ENCODE data around the gene INSRR.

DNA sequence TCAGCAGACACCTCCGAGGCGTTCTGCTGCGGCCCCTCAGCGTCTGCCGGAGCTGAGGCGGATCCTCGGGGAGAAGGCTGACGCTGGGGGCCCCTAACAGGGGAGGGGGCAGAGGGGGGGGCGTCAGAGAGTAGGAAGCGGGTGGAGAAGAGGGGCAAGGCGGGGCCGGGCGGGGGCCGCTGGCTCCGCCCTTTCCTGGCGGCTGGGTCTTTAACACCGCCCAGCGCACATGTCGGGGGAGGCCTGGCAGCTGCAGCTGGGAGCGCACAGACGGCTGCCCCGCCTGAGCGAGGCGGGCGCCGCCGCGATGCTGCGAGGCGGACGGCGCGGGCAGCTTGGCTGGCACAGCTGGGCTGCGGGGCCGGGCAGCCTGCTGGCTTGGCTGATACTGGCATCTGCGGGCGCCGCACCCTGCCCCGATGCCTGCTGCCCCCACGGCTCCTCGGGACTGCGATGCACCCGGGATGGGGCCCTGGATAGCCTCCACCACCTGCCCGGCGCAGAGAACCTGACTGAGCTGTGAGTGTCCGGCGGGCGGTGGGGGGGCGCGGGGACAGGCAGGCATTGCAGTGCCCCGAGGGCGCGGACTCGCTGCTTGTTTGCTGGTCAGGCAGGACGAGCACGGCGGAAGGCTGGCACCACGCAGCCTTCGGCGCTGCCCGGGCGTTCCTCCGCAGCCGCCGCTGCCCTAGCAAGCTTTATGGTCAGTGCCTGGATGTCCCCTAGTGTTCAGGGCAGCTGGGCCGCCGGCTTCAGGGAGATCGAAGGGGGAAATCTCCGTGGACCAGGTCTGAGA lies 1.9 kb upstream of the INSRR start, which contains the start of gene NTRK1:
- TF ChIP-seq, protein P1, sequence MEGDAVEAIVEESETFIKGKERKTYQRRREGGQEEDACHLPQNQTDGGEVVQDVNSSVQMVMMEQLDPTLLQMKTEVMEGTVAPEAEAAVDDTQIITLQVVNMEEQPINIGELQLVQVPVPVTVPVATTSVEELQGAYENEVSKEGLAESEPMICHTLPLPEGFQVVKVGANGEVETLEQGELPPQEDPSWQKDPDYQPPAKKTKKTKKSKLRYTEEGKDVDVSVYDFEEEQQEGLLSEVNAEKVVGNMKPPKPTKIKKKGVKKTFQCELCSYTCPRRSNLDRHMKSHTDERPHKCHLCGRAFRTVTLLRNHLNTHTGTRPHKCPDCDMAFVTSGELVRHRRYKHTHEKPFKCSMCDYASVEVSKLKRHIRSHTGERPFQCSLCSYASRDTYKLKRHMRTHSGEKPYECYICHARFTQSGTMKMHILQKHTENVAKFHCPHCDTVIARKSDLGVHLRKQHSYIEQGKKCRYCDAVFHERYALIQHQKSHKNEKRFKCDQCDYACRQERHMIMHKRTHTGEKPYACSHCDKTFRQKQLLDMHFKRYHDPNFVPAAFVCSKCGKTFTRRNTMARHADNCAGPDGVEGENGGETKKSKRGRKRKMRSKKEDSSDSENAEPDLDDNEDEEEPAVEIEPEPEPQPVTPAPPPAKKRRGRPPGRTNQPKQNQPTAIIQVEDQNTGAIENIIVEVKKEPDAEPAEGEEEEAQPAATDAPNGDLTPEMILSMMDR (IDR thresholded peaks at IDR 0.05 in 8 of 11, conservative IDR thresholded peaks at IDR 0.05 in 3 of 11): no peak
- no peak for TF ChIP-seq POLR2A (IDR thresholded peaks at IDR 0.05)
- TF ChIP-seq POLR2AphosphoS5 (IDR thresholded peaks at IDR 0.05): no peak
